IMR-90 (cell line): ENCODE measurements around the gene FAM124A. TPM values are rescaled to one million over a fixed set of nuclear protein-coding genes. Genes with fewer than 3 reads are reported as not detected.

Experiments
- ATAC-seq: fragments of 200-7000 bp; cut with Tn5 transposase; 2 replicates; pipeline ENCODE4 v1.9.1; 2020; ENCODE audit warnings: low read depth, mild to moderate bottlenecking, moderate library complexity
- BruUV-seq: library from RNA; stranded (reverse); fragments of 400-500 nt; replicated peaks from 2 replicates; lab custom pipeline; 2021; lab: Mats Ljungman, UMichigan
- CTCF ChIA-PET: fragments of 300-600 bp; formaldehyde crosslinking; extraction: SDS; loops from one replicate; lab custom pipeline; 2021; ENCODE audit warnings: antibody characterized with exemption; lab: Yijun Ruan, JAX
- POLR2A ChIA-PET: fragments of 300-600 bp; sonication (Branson Sonifier 250); formaldehyde crosslinking; loops from one replicate; lab custom pipeline; 2022; ENCODE audit warnings: antibody characterized with exemption; ENCODE audit not compliant: unreplicated experiment; lab: Charles Lee
- DNase-seq: peaks from one replicate; pipeline ENCODE4 v3.0.0; 2013
- H2AFZ ChIP-seq: replicated peaks from 2 replicates; pipeline ENCODE3; 2013; ENCODE audit warnings: low read length, mild to moderate bottlenecking; ENCODE audit not compliant: poor library complexity
- H2AK5ac ChIP-seq: 2 replicates; pipeline ENCODE4 v1.6.1; 2013; ENCODE audit warnings: low read depth, low read length, inconsistent platforms
- H2AK9ac ChIP-seq: replicated peaks from 2 replicates; pipeline ENCODE3; 2013; ENCODE audit warnings: mild to moderate bottlenecking, low read depth, low read length, moderate library complexity; ENCODE audit not compliant: poor library complexity
- H2BK120ac ChIP-seq: 2 replicates; pipeline ENCODE4 v1.6.1; 2013; ENCODE audit warnings: low read depth, low read length, inconsistent platforms
- H2BK15ac ChIP-seq: 3 replicates; pipeline ENCODE4 v1.6.1; 2013; ENCODE audit warnings: low read depth, low read length, inconsistent platforms
- H2BK20ac ChIP-seq: 2 replicates; pipeline ENCODE4 v1.6.1; 2013; ENCODE audit warnings: low read depth, mild to moderate bottlenecking, inconsistent platforms, low read length, moderate library complexity
- H2BK5ac ChIP-seq: 2 replicates; pipeline ENCODE4 v1.6.1; 2013; ENCODE audit warnings: mild to moderate bottlenecking, low read depth, low read length, inconsistent platforms; ENCODE audit not compliant: poor library complexity, severe bottlenecking
- H3K14ac ChIP-seq: replicated peaks from 2 replicates; pipeline ENCODE4 v1.6.1; 2013; ENCODE audit warnings: low read depth, low read length, inconsistent platforms
- H3K18ac ChIP-seq: 2 replicates; pipeline ENCODE4 v1.6.1; 2013; ENCODE audit warnings: low read depth, low read length, control low read depth
- H3K23ac ChIP-seq: 2 replicates; pipeline ENCODE4 v1.6.1; 2013; ENCODE audit warnings: low read depth, low read length, inconsistent platforms
- H3K27ac ChIP-seq: 2 replicates; pipeline ENCODE4 v1.5.1; 2013; ENCODE audit warnings: mild to moderate bottlenecking, control low read depth, low read length; ENCODE audit not compliant: insufficient read depth
- H3K27me3 ChIP-seq: 2 replicates; pipeline ENCODE4 v1.6.1; 2013; ENCODE audit warnings: low read length; ENCODE audit not compliant: control insufficient read depth, insufficient read depth
- H3K36me3 ChIP-seq: 2 replicates; pipeline ENCODE4 v1.6.1; 2013; ENCODE audit warnings: low read length, mixed read lengths; ENCODE audit not compliant: control insufficient read depth, insufficient read depth
- H3K4ac ChIP-seq: 2 replicates; pipeline ENCODE4 v1.6.1; 2013; ENCODE audit warnings: low read depth, low read length, inconsistent platforms
- H3K4me1 ChIP-seq: 2 replicates; pipeline ENCODE4 v1.6.1; 2013; ENCODE audit warnings: low read length, mixed read lengths; ENCODE audit not compliant: control insufficient read depth, insufficient read depth
- H3K4me2 ChIP-seq: 2 replicates; pipeline ENCODE4 v1.6.1; 2013; ENCODE audit warnings: low read depth, mild to moderate bottlenecking, control low read depth, low read length, moderate library complexity
- H3K4me3 ChIP-seq: 2 replicates; pipeline ENCODE4 v1.5.1; 2013; ENCODE audit warnings: low read depth, mild to moderate bottlenecking, control low read depth, low read length, moderate library complexity; ENCODE audit not compliant: insufficient read depth
- H3K56ac ChIP-seq: 2 replicates; pipeline ENCODE4 v1.6.1; 2013; ENCODE audit warnings: low read length, inconsistent platforms; ENCODE audit not compliant: insufficient read depth; ENCODE audit errors: extremely low read depth
- H3K79me1 ChIP-seq, 2 experiments: 2 replicates each; pipeline ENCODE4 v1.6.1; 2013; ENCODE audit warnings: low read length in 2 of 2, inconsistent platforms in 1 of 2, low read depth in 1 of 2
- H3K9ac ChIP-seq: 2 replicates; pipeline ENCODE4 v1.6.1; 2013; ENCODE audit warnings: low read depth, low read length, control low read depth
- H3K9me1 ChIP-seq: 2 replicates; pipeline ENCODE4 v1.6.1; 2013; ENCODE audit warnings: low read length, inconsistent platforms; ENCODE audit not compliant: insufficient read depth
- H3K9me3 ChIP-seq: 2 replicates; pipeline ENCODE4 v1.6.1; 2013; ENCODE audit warnings: low read length; ENCODE audit not compliant: control insufficient read depth, insufficient read depth
- H4K20me1 ChIP-seq: 2 replicates; pipeline ENCODE4 v1.6.1; 2013; ENCODE audit warnings: low read length, inconsistent platforms; ENCODE audit not compliant: insufficient read depth
- H4K5ac ChIP-seq: 2 replicates; pipeline ENCODE4 v1.6.1; 2013; ENCODE audit warnings: mild to moderate bottlenecking, low read depth, low read length, control low read depth
- H4K8ac ChIP-seq, 2 experiments: 2 replicates each; pipeline ENCODE4 v1.6.1; 2013; ENCODE audit warnings: low read depth in 2 of 2, low read length in 2 of 2, control low read depth in 1 of 2, inconsistent platforms in 1 of 2
- H4K91ac ChIP-seq: 2 replicates; pipeline ENCODE4 v1.6.1; 2013; ENCODE audit warnings: low read depth, low read length, inconsistent platforms; ENCODE audit not compliant: insufficient read depth
- BHLHE40 ChIP-seq: fragments of 150-350 bp; IDR thresholded peaks from 2 replicates; pipeline ENCODE4 v1.6.1; 2016; ENCODE audit warnings: mild to moderate bottlenecking, low read depth, low read length
- CHD1 ChIP-seq: IDR thresholded peaks from 2 replicates; pipeline ENCODE4 v1.6.1; 2012; ENCODE audit warnings: low read depth, low read length, improper control_type of control experiment
- FOS ChIP-seq: fragments of 150-350 bp; IDR thresholded peaks from 2 replicates; pipeline ENCODE4 v1.6.1; 2016; ENCODE audit warnings: low read depth, low read length
- MAFK ChIP-seq: IDR thresholded peaks from 2 replicates; pipeline ENCODE4 v1.6.1; 2012; ENCODE audit warnings: low read depth, low read length, improper control_type of control experiment
- MXI1 ChIP-seq: IDR thresholded peaks from 2 replicates; pipeline ENCODE4 v1.6.1; 2012; ENCODE audit warnings: low read depth, mild to moderate bottlenecking, low read length, moderate library complexity, borderline replicate concordance
- NFE2L2 ChIP-seq: fragments of 150-350 bp; IDR thresholded peaks from 2 replicates; pipeline ENCODE4 v1.6.1; 2016; ENCODE audit warnings: low read depth, mild to moderate bottlenecking, low read length
- RAD21 ChIP-seq: IDR thresholded peaks from 2 replicates; pipeline ENCODE4 v1.6.1; 2012; ENCODE audit warnings: low read length, improper control_type of control experiment
- RCOR1 ChIP-seq: IDR thresholded peaks from 2 replicates; pipeline ENCODE4 v1.6.1; 2012; ENCODE audit warnings: mild to moderate bottlenecking, low read length, improper control_type of control experiment; ENCODE audit not compliant: insufficient replicate concordance
- RFX5 ChIP-seq: IDR thresholded peaks from 2 replicates; pipeline ENCODE4 v1.8.0; 2012; ENCODE audit warnings: low read depth, mild to moderate bottlenecking, low read length, moderate library complexity
- SMC3 ChIP-seq: fragments of 150-350 bp; IDR thresholded peaks from 2 replicates; pipeline ENCODE4 v1.6.1; 2016; ENCODE audit warnings: low read depth, mild to moderate bottlenecking, antibody characterized with exemption, low read length, moderate library complexity
- WGBS, 2 experiments: methylation state at CpG; one replicate each; pipeline versions ENCODE4 v1.1.5 to v1.1.7; 2013; ENCODE audit warnings: missing lambda C conversion rate in 2 of 2; ENCODE audit not compliant: insufficient read length in 1 of 2; ENCODE audit errors: extremely low coverage in 2 of 2; 5-methylcytosine and 5-hydroxymethylcytosine counted together
- dilution Hi-C: fragments of 300-500 bp; cut with HindIII; formaldehyde crosslinking; loops from one replicate; pipeline ENCODE4 v1.14.3; 2018; ENCODE audit warnings: low sequenced_read_pairs; ENCODE audit not compliant: unreplicated experiment
- in situ Hi-C: fragments of 300-500 bp; cut with MboI; formaldehyde crosslinking; loops from 3 replicates; pipeline ENCODE4 v1.14.3; 2019; ENCODE audit warnings: low sequenced_read_pairs, inconsistent platforms, mixed read lengths
- intact Hi-C: fragments of 100-400 bp; cut with micrococcal nuclease; formaldehyde crosslinking; loops from 2 replicates; pipeline ENCODE4 v1.10.0; 2022
- polyA plus RNA-seq, 3 experiments: library from polyadenylated mRNA; depleted of rRNA; stranded (reverse); fragments of >200 nt; gene quantifications; 2 replicates each; pipeline ENCODE4 v1.2.3, GENCODE V29; 2012; ENCODE audit warnings: low replicate concordance in 1 of 3
- total RNA-seq: library from RNA; depleted of rRNA; stranded (reverse); fragments of >200 nt; gene quantifications from 2 replicates; pipeline ENCODE4 v1.2.3, GENCODE V29; 2012
- TF ChIP-seq, protein P1 (sequence below): fragments of 150-350 bp; IDR thresholded peaks from 2 replicates; pipeline ENCODE4 v1.6.1; 2017; ENCODE audit warnings: mild to moderate bottlenecking, antibody characterized with exemption, low read length, low read depth
- TF ChIP-seq, protein P2 (sequence below): conservative IDR thresholded peaks from 2 replicates; pipeline ENCODE4 v1.5.1; 2012; ENCODE audit warnings: mild to moderate bottlenecking, low read depth, low read length, improper control_type of control experiment
- TF ChIP-seq, protein P3 (sequence below): fragments of 150-350 bp; IDR thresholded peaks from 2 replicates; pipeline ENCODE4 v1.6.1; 2016; ENCODE audit warnings: low read depth, mild to moderate bottlenecking, low read length, moderate library complexity, borderline replicate concordance

FAM124A gene
- total and polyA plus RNA-seq, 2 of the 4 experiments (the other 2 are of a cell fraction), result 0.03 TPM; not detected in 1

DNA sequence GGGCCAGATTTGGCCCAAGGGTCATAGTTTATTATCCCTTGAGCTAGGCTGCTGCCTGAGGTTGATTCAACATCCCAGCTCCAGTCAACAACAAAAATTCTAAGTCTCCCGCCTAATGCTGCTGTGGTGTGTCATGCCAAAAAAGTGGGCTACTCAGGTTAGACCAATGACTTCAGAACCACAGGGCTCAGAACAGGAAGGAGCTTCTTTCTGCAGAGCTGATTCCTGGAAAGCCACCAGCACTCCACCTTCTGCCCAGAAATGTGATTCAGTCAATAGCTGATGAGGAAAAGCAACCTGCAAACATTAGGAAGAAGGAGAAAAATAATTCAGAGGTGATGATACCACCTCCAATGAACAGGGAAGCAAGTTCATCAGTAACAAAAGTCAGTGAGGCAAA lies 61.2 kb downstream of the FAM124A start:
- BruUV-seq, result no TSS peak
- no peaks in the 10 kb centered on the region for H3K9me1 ChIP-seq
- in situ Hi-C loops (loop anchor here (10.0 kb wide), 1 partner anchor 159 kb away; no protein-coding TSS in a partner anchor), intact Hi-C loops (no loop called here), dilution Hi-C loops (no loop called here)
- CTCF ChIA-PET, result interaction anchor here (1.3 kb wide), 1 partner anchor 158 kb away, joined by 5 read pairs; no protein-coding TSS in a partner anchor
- H2AK5ac ChIP-seq, result no peak overlapping the region
- H3K56ac ChIP-seq, result no peak overlapping the region
- H2BK5ac ChIP-seq, result no peak overlapping the region
- no peak for ATAC-seq
- H2BK20ac ChIP-seq, result no peak overlapping the region
- H4K5ac ChIP-seq, result no peak overlapping the region
- no peak overlapping the region for H3K4me3 ChIP-seq
- no peak overlapping the region for H3K23ac ChIP-seq
- no peak for DNase-seq
- H2BK120ac ChIP-seq, result no peak overlapping the region
- no peaks in the 10 kb centered on the region for H3K4me1 ChIP-seq
- POLR2A ChIA-PET, result no interaction called here
- H4K20me1 ChIP-seq, result no peaks in the 10 kb centered on the region
- no peak overlapping the region for H2AK9ac ChIP-seq
- H2AFZ ChIP-seq, result no peak overlapping the region
- WGBS, 2 experiments, result 100% methylated on average over 1 of the region's 1 CpG; no CpG with 5 or more reads in 1 of the 2 experiments
- H3K9ac ChIP-seq, result no peak overlapping the region
- no peaks in the 10 kb centered on the region for H3K9me3 ChIP-seq
- no peak overlapping the region for H3K4me2 ChIP-seq
- no peaks in the 10 kb centered on the region for H3K36me3 ChIP-seq
- H3K4ac ChIP-seq, result no peak overlapping the region
- H3K79me1 ChIP-seq, result no peaks in the 10 kb centered on the region
- TF ChIP-seq RCOR1, result no peak
- TF ChIP-seq, protein P1, sequence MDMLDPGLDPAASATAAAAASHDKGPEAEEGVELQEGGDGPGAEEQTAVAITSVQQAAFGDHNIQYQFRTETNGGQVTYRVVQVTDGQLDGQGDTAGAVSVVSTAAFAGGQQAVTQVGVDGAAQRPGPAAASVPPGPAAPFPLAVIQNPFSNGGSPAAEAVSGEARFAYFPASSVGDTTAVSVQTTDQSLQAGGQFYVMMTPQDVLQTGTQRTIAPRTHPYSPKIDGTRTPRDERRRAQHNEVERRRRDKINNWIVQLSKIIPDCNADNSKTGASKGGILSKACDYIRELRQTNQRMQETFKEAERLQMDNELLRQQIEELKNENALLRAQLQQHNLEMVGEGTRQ, result no peak
- TF ChIP-seq RFX5, result no peak
- TF ChIP-seq CHD1, result no peak
- TF ChIP-seq, protein P2, sequence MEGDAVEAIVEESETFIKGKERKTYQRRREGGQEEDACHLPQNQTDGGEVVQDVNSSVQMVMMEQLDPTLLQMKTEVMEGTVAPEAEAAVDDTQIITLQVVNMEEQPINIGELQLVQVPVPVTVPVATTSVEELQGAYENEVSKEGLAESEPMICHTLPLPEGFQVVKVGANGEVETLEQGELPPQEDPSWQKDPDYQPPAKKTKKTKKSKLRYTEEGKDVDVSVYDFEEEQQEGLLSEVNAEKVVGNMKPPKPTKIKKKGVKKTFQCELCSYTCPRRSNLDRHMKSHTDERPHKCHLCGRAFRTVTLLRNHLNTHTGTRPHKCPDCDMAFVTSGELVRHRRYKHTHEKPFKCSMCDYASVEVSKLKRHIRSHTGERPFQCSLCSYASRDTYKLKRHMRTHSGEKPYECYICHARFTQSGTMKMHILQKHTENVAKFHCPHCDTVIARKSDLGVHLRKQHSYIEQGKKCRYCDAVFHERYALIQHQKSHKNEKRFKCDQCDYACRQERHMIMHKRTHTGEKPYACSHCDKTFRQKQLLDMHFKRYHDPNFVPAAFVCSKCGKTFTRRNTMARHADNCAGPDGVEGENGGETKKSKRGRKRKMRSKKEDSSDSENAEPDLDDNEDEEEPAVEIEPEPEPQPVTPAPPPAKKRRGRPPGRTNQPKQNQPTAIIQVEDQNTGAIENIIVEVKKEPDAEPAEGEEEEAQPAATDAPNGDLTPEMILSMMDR, result no peak
- TF ChIP-seq, protein P3, sequence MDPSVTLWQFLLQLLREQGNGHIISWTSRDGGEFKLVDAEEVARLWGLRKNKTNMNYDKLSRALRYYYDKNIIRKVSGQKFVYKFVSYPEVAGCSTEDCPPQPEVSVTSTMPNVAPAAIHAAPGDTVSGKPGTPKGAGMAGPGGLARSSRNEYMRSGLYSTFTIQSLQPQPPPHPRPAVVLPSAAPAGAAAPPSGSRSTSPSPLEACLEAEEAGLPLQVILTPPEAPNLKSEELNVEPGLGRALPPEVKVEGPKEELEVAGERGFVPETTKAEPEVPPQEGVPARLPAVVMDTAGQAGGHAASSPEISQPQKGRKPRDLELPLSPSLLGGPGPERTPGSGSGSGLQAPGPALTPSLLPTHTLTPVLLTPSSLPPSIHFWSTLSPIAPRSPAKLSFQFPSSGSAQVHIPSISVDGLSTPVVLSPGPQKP, result no peak
- TF ChIP-seq FOS, result no peak
- no peak for TF ChIP-seq NFE2L2
- TF ChIP-seq MXI1, result no peak
- TF ChIP-seq RAD21, result no peak
- no peak for TF ChIP-seq SMC3
- TF ChIP-seq BHLHE40, result no peak
- TF ChIP-seq MAFK, result no peak
- H3K18ac ChIP-seq, result no peak overlapping the region
- H4K91ac ChIP-seq, result no peak overlapping the region
- no peak overlapping the region for H2BK15ac ChIP-seq
- H3K27ac ChIP-seq, result no peak overlapping the region
- no peak overlapping the region for H4K8ac ChIP-seq
- H3K27me3 ChIP-seq, result peaks cover 32% of the 10 kb centered on the region
- H3K14ac ChIP-seq, result no peak overlapping the region
